GM20431 (cell line): Measurements from ENCODE around the gene UHRF2.

Source experiments
- in situ Hi-C: fragments of 300-500 bp; cut with MseI, MboI; formaldehyde crosslinking; loops from one replicate; pipeline ENCODE4 v1.15.0; 2020; ENCODE audit warnings: low sequenced_read_pairs; ENCODE audit not compliant: unreplicated experiment

Gene UHRF2

GRCh38 chr9:6549106-6549800, 136.3 kb downstream of the UHRF2 start:
- in situ Hi-C loops: no loop called here

GRCh38 chr9:6551136-6551535, 138.1 kb downstream of the UHRF2 start:
- in situ Hi-C loops: loop anchor here (25.0 kb wide), 2 partner anchors 189 to 489 kb away; no protein-coding TSS in a partner anchor

- in situ Hi-C loops: loop anchor here (25.0 kb wide), 2 partner anchors 190 to 490 kb away; no protein-coding TSS in a partner anchor
These were observed 139.0 kb downstream of the UHRF2 start for GRCh38 chr9:6552033-6552432.

GRCh38 chr9:6552498-6553121, 139.6 kb downstream of the UHRF2 start:
- in situ Hi-C loops: loop anchor here (25.0 kb wide), 2 partner anchors 190 to 490 kb away; no protein-coding TSS in a partner anchor

GRCh38 chr9:6553866-6554265, 140.9 kb downstream of the UHRF2 start:
- in situ Hi-C loops: loop anchor here (25.0 kb wide), 2 partner anchors 192 to 492 kb away; no protein-coding TSS in a partner anchor
